Eye (tissue), 1 donor: ENCODE measurements around the gene YAP1.
"Not testable (repeated sequence)": the region's sequence is repeated elsewhere in the genome, so short reads cannot be mapped to it uniquely, and the experiment has no call there.

Experiments used
- DNase-seq: peaks from one replicate; pipeline ENCODE4 v3.0.0-alpha.2; 2015

YAP1 gene

GRCh38 chr11:102244681-102245409, 134.6 kb downstream of the YAP1 start:
- DNase-seq, result no peak

- no peak for DNase-seq
These were observed 141.2 kb downstream of the YAP1 start for GRCh38 chr11:102251423-102251822.

- no peak for DNase-seq
These were observed 142.2 kb downstream of the YAP1 start for GRCh38 chr11:102252339-102252891.

- DNase-seq, result no peak
These were observed 142.9 kb downstream of the YAP1 start for GRCh38 chr11:102253020-102253715.

- DNase-seq, result no peak
These were observed 143.8 kb downstream of the YAP1 start for GRCh38 chr11:102254047-102254446.

- DNase-seq, result no peak
These were observed 146.0 kb downstream of the YAP1 start for GRCh38 chr11:102256251-102256650.

- DNase-seq, result no peak
These were observed 150.0 kb downstream of the YAP1 start for GRCh38 chr11:102260241-102260640.

- no peak for DNase-seq
These were observed 153.2 kb downstream of the YAP1 start for GRCh38 chr11:102263379-102264003.

- not testable (repeated sequence) for DNase-seq
These were observed 154.5 kb downstream of the YAP1 start for GRCh38 chr11:102264704-102265103.

- DNase-seq, result no peak
These were observed 155.9 kb downstream of the YAP1 start for GRCh38 chr11:102266099-102266498.

GRCh38 chr11:102267609-102268008, 157.4 kb downstream of the YAP1 start:
- DNase-seq, result no peak

GRCh38 chr11:102268083-102268984, 158.1 kb downstream of the YAP1 start:
- peak; percentile 81 for DNase-seq

GRCh38 chr11:102268985-102269470, 158.8 kb downstream of the YAP1 start:
- no peak for DNase-seq

GRCh38 chr11:102269927-102270326, 159.7 kb downstream of the YAP1 start:
- peak; percentile 42 for DNase-seq

GRCh38 chr11:102272047-102272824, 162.0 kb downstream of the YAP1 start:
- no peak for DNase-seq

- DNase-seq, result no peak
These were observed 164.4 kb downstream of the YAP1 start for GRCh38 chr11:102274628-102275027.

- peak; percentile 58 for DNase-seq
These were observed 166.1 kb downstream of the YAP1 start for GRCh38 chr11:102276362-102276761.

- DNase-seq, result no peak
These were observed 166.5 kb downstream of the YAP1 start for GRCh38 chr11:102276783-102277182.

GRCh38 chr11:102279641-102280170, 169.5 kb downstream of the YAP1 start:
- DNase-seq, result peak; percentile 76

- DNase-seq, result peak; percentile 32
These were observed 170.1 kb downstream of the YAP1 start for GRCh38 chr11:102280245-102280833.
